GM21367 (cell line): ENCODE data around the gene RABL2A.
"Not testable (repeated sequence)": the region's sequence is repeated elsewhere in the genome, so short reads cannot be mapped to it uniquely, and the experiment has no call there.

Experiments used
- ATAC-seq: cut with Tn5 transposase; IDR thresholded peaks from one replicate; pipeline ENCODE4 v1.9.1; 2021; ENCODE audit not compliant: unreplicated experiment

The RABL2A gene

GRCh38 chr2:113679457-113679856, 52.4 kb downstream of the RABL2A start:
- no peak for ATAC-seq

- ATAC-seq = no peak
These were observed 58.4 kb downstream of the RABL2A start for GRCh38 chr2:113685471-113685870.

- no peak for ATAC-seq
These were observed 59.5 kb downstream of the RABL2A start for GRCh38 chr2:113686537-113686936.

GRCh38 chr2:113690871-113691270, 63.8 kb downstream of the RABL2A start:
- ATAC-seq = not testable (repeated sequence)
